ENCODE results near the gene ORAI2. TPM values are rescaled to one million over a fixed set of nuclear protein-coding genes. Genes with fewer than 3 reads are reported as not detected.

The ORAI2 gene
- polyA plus RNA-seq: 2.0 to 4.3 TPM (median 4.1 TPM) in 3 replicates
- polyA plus RNA-seq (2011; ENCODE audit: low read depth): 0.29 TPM
- polyA plus RNA-seq (2011; cell fraction: cytosol; rRNA removed): 2.7 and 7.3 TPM in 2 replicates
- polyA plus RNA-seq (2011; cell fraction: nucleus; rRNA removed): 3.5 and 6.1 TPM in 2 replicates
- 1.0 and 5.5 TPM in 2 replicates for polyA plus RNA-seq (2012; ENCODE audit: low replicate concordance)
- 5.2 to 12.2 TPM (median 9.4 TPM) in 3 replicates for polyA minus RNA-seq
- 10.0 TPM for polyA minus RNA-seq (2011; cell fraction: cytosol; rRNA and poly(A)+ RNA removed)
- 2.8 and 9.5 TPM in 2 replicates for polyA minus RNA-seq (2011; cell fraction: nucleus; rRNA and poly(A)+ RNA removed)

DNA sequence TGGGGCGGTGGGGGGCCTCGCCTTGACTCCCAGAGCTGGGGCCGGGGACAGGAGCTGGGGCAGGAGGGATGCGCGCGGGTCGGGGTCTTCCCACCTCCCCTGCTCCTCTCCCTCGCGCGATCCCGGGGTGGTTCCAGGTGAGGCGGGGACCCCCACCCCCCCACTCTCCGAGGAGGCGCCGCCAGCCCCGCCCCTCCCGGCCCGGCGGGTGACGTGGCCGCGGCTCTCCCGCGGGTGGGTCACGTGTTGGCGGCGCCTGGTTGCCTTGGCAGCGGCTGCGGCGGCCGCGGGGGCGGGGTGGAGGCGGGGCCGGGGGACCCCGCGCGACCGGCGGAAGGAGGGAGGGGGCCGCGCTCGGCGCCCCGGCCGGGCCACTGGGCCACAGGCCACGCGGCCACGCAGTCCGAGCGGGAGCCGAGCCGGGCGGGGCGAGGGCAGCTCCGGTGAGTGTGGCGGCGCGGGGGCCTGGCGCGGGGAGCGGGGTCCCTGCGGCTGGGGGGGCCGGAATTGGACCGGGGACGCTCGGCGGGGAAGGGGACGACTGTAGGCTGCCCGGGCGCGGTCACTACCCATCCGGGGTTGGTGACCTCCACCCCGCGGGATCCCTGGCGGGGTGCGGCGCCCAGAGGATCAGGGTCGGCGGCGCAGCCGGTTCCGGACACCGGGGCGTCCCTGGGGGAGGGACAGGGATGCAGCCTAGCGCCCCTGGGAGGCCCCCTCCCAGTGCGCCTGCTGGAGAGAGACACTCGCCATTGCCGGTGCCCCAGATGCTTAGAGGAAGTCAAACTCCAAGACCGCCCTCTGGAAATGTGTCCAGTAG lies at the start of gene ORAI2:
ORAI2 (plus strand) TSS at position 357 of the 820 bp plus-strand sequence. CDS start 5,382 bp downstream, outside the sequence.
- Histone ChIP-seq H3K9ac (ENCODE audit: control insufficient read depth, extremely low read depth, insufficient read depth, low read length) (peak within 1 kb of the TSS; percentile 61), H3K79me2 (ENCODE audit: control insufficient read depth, insufficient read depth, low read length) (no peaks in the 10 kb centered on the region), H3K27me3 (ENCODE audit: control insufficient read depth, extremely low read depth, insufficient read depth, low read length) (peaks cover 3% of the 10 kb centered on the region), H4K20me1 (ENCODE audit: control insufficient read depth, extremely low read depth, insufficient read depth, low read length) (no peaks in the 10 kb centered on the region), H3K4me1 (ENCODE audit: control insufficient read depth, extremely low read depth, insufficient read depth, low read length) (peaks cover 13% of the 10 kb centered on the region), H2AFZ (ENCODE audit: control insufficient read depth, low read length) (peak within 1 kb of the TSS; percentile 42), H3K4me3 (ENCODE audit: control insufficient read depth in 2 of 3, extremely low read depth in 1 of 3, insufficient read depth in 2 of 3, low read depth in 1 of 3, low read length in 3 of 3) (peak within 1 kb of the TSS; percentile 54 to 69 (median 61)), H3K9me1 (ENCODE audit: control insufficient read depth, extremely low read depth, insufficient read depth, low read length) (no peaks in the 10 kb centered on the region), H3K9me3 (ENCODE audit: control insufficient read depth, low read depth, low read length) (no peaks in the 10 kb centered on the region), H3K4me2 (ENCODE audit: control insufficient read depth, extremely low read depth, insufficient read depth, low read depth, low read length) (peak within 1 kb of the TSS; percentile 81), H3K27ac (ENCODE audit: control insufficient read depth, insufficient read depth, low read length) (no peak within 1 kb of the TSS), H3K36me3 (ENCODE audit: control insufficient read depth in 2 of 2, extremely low read depth in 1 of 2, insufficient read depth in 2 of 2, low read length in 2 of 2) (no peaks in the 10 kb centered on the region)
- dilution Hi-C loops (cut with MboI; ENCODE audit: extremely low pct_ligation_motif_present, low sequenced_read_pairs): no loop called here
- TF ChIP-seq, protein P1, sequence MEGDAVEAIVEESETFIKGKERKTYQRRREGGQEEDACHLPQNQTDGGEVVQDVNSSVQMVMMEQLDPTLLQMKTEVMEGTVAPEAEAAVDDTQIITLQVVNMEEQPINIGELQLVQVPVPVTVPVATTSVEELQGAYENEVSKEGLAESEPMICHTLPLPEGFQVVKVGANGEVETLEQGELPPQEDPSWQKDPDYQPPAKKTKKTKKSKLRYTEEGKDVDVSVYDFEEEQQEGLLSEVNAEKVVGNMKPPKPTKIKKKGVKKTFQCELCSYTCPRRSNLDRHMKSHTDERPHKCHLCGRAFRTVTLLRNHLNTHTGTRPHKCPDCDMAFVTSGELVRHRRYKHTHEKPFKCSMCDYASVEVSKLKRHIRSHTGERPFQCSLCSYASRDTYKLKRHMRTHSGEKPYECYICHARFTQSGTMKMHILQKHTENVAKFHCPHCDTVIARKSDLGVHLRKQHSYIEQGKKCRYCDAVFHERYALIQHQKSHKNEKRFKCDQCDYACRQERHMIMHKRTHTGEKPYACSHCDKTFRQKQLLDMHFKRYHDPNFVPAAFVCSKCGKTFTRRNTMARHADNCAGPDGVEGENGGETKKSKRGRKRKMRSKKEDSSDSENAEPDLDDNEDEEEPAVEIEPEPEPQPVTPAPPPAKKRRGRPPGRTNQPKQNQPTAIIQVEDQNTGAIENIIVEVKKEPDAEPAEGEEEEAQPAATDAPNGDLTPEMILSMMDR (optimal IDR thresholded peaks at IDR 0.05 in 1 of 3, IDR thresholded peaks at IDR 0.05 in 1 of 3, conservative IDR thresholded peaks at IDR 0.05 in 1 of 3; ENCODE audit: extremely low read depth in 1 of 3, insufficient read depth in 2 of 3, low read length in 3 of 3): no peak
- no peak for TF ChIP-seq EZH2 (IDR thresholded peaks at IDR 0.05; ENCODE audit: low read length)
- no peak for FAIRE-seq
- DNase-seq (ENCODE audit: low read depth, low spot score): no peak

DNA sequence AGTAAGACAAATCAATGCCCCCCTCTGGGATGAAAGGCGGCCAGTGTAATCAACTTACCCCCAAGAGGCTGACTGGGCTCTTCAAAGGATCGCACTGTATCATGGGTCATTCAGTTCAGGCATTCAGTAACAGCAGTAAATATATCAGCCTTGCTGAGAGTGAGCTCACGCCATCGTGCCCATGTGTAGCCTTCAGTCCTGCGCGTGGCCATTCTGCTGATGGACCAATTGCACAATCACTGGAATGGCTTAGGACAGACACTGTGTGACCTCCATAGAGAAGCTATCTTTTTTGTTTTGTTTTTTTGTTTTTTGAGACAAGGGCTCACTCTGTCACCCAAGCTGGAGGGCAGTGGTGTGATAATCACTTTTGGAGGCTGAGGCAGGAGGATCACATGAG lies 46.3 kb upstream of the ORAI2 start:
- H3K27ac ChIP-seq (ENCODE audit: control insufficient read depth, insufficient read depth, low read length): no peak overlapping the region
- no peaks in the 10 kb centered on the region for H3K4me1 ChIP-seq (ENCODE audit: control insufficient read depth, extremely low read depth, insufficient read depth, low read length)
- no peak for TF ChIP-seq EZH2 (IDR thresholded peaks at IDR 0.05; ENCODE audit: low read length)
- TF ChIP-seq, protein P1 (optimal IDR thresholded peaks at IDR 0.05 in 1 of 3, IDR thresholded peaks at IDR 0.05 in 1 of 3, conservative IDR thresholded peaks at IDR 0.05 in 1 of 3; ENCODE audit: extremely low read depth in 1 of 3, insufficient read depth in 2 of 3, low read length in 3 of 3): no peak
- no peak for FAIRE-seq
- H3K79me2 ChIP-seq (ENCODE audit: control insufficient read depth, insufficient read depth, low read length): no peaks in the 10 kb centered on the region
- no peak overlapping the region for H3K4me2 ChIP-seq (ENCODE audit: control insufficient read depth, extremely low read depth, insufficient read depth, low read depth, low read length)
- no peaks in the 10 kb centered on the region for H3K9me1 ChIP-seq (ENCODE audit: control insufficient read depth, extremely low read depth, insufficient read depth, low read length)
- H3K36me3 ChIP-seq (ENCODE audit: control insufficient read depth in 2 of 2, extremely low read depth in 1 of 2, insufficient read depth in 2 of 2, low read length in 2 of 2): peaks cover 4 to 5% of the 10 kb centered on the region in 2 experiments
- no peak overlapping the region for H3K9ac ChIP-seq (ENCODE audit: control insufficient read depth, extremely low read depth, insufficient read depth, low read length)
- no peaks in the 10 kb centered on the region for H3K9me3 ChIP-seq (ENCODE audit: control insufficient read depth, low read depth, low read length)
- H4K20me1 ChIP-seq (ENCODE audit: control insufficient read depth, extremely low read depth, insufficient read depth, low read length): no peaks in the 10 kb centered on the region
- H3K4me3 ChIP-seq (ENCODE audit: control insufficient read depth in 2 of 3, extremely low read depth in 1 of 3, insufficient read depth in 2 of 3, low read depth in 1 of 3, low read length in 3 of 3): no peak overlapping the region
- dilution Hi-C loops (cut with MboI; ENCODE audit: extremely low pct_ligation_motif_present, low sequenced_read_pairs): no loop called here
- no peak for DNase-seq (ENCODE audit: low read depth, low spot score)
- H2AFZ ChIP-seq (ENCODE audit: control insufficient read depth, low read length): no peak overlapping the region
- H3K27me3 ChIP-seq (ENCODE audit: control insufficient read depth, extremely low read depth, insufficient read depth, low read length): no peaks in the 10 kb centered on the region
